Suppressor macrophage (primary cell): ENCODE measurements around the gene BABAM2.

Source experiments
- DNase-seq, 4 experiments: peaks; one replicate each; pipeline ENCODE4 v3.0.0-alpha.2; 2020 to 2022

BABAM2 gene

DNA sequence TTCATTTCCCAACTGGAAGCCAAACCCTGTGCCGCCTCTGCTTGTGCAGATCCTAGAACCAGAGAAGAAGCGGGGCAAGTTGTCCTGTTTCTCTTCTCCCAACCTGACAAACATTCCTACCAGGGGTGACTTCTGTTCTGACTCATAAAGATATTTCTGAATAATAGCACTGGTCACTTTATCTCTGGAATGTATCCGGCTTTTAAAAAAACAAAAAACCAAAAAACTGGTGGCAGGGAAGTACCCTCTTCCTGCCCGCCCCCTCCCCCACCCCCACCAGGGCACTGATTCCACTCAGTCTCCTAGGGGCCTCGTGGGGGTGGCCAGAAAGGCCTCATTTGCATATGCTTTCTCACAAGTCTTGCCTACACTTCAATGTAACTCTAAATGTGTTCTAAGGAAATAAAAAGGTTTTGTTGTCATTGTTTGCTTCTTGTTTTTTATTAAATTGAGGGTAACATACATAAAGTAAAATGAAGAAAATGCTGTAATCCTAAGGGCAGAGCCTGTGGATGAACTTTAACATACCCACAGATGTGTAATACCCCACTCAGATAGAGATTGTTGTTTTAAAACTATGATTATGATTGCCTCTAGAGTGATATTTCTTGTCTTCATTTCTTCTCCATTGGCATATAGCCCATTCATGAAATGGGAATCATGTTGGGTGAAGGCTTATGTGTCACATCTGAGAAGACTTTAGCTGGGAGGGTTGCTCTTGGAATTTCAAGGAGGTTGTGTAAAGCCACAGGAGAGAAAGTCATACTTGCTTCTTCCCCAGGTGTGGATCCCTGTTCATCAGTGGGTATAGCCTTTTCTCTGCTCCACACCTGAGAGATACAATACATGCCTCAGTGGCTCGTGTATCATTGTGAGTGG is 496.8 kb downstream of the BABAM2 start:
- DNase-seq, result no peak
